ENCODE data around the gene AGPS.

AGPS gene

GRCh38 chr2:177379354-177379753 is 13.2 kb upstream of the AGPS start:
- H3K4me3 ChIP-seq (ENCODE audit: low read length), result no peak overlapping the region
- no peak for DNase-seq (ENCODE audit: low read depth, low spot score)

- DNase-seq (ENCODE audit: low read depth, low spot score), result no peak
- no peak overlapping the region for H3K4me3 ChIP-seq (ENCODE audit: low read length)
These were observed 12.4 kb upstream of the AGPS start for GRCh38 chr2:177380181-177380580.

GRCh38 chr2:177383935-177384334 is 8.6 kb upstream of the AGPS start:
- DNase-seq (ENCODE audit: low read depth, low spot score), result no peak
- H3K4me3 ChIP-seq (ENCODE audit: low read length), result no peak overlapping the region

- H3K4me3 ChIP-seq (ENCODE audit: low read length), result no peak overlapping the region
- no peak for DNase-seq (ENCODE audit: low read depth, low spot score)
These were observed 7.4 kb upstream of the AGPS start for GRCh38 chr2:177385151-177385550.

- no peak for DNase-seq (ENCODE audit: low read depth, low spot score)
- peak overlapping the region; percentile 89 for H3K4me3 ChIP-seq (ENCODE audit: low read length)
These were observed 676 bp upstream of the AGPS start for GRCh38 chr2:177391822-177392372.

- peak; percentile 29 for DNase-seq (ENCODE audit: low read depth, low spot score)
- peak overlapping the region; percentile 89 for H3K4me3 ChIP-seq (ENCODE audit: low read length)
These were observed 706 bp downstream of the AGPS start for GRCh38 chr2:177393203-177393755.

GRCh38 chr2:177393824-177394593 is 1.4 kb downstream of the AGPS start:
- no peak for DNase-seq (ENCODE audit: low read depth, low spot score)
- peak overlapping the region; percentile 89 for H3K4me3 ChIP-seq (ENCODE audit: low read length)

GRCh38 chr2:177394594-177394973 is 2.0 kb downstream of the AGPS start:
- H3K4me3 ChIP-seq (ENCODE audit: low read length), result no peak overlapping the region
- no peak for DNase-seq (ENCODE audit: low read depth, low spot score)

GRCh38 chr2:177395351-177396065 is 2.9 kb downstream of the AGPS start:
- DNase-seq (ENCODE audit: low read depth, low spot score), result no peak
- no peak overlapping the region for H3K4me3 ChIP-seq (ENCODE audit: low read length)

- H3K4me3 ChIP-seq (ENCODE audit: low read length), result no peak overlapping the region
- no peak for DNase-seq (ENCODE audit: low read depth, low spot score)
These were observed 4.3 kb downstream of the AGPS start for GRCh38 chr2:177396703-177397460.

GRCh38 chr2:177397481-177398289 is 5.1 kb downstream of the AGPS start:
- no peak for DNase-seq (ENCODE audit: low read depth, low spot score)
- H3K4me3 ChIP-seq (ENCODE audit: low read length), result no peak overlapping the region

- DNase-seq (ENCODE audit: low read depth, low spot score), result no peak
- no peak overlapping the region for H3K4me3 ChIP-seq (ENCODE audit: low read length)
These were observed 5.7 kb downstream of the AGPS start for GRCh38 chr2:177398290-177398683.

- no peak overlapping the region for H3K4me3 ChIP-seq (ENCODE audit: low read length)
- DNase-seq (ENCODE audit: low read depth, low spot score), result no peak
These were observed 6.2 kb downstream of the AGPS start for GRCh38 chr2:177398791-177399190.

- H3K4me3 ChIP-seq (ENCODE audit: low read length), result no peak overlapping the region
- peak; percentile 15 for DNase-seq (ENCODE audit: low read depth, low spot score)
These were observed 6.8 kb downstream of the AGPS start for GRCh38 chr2:177399376-177399775.

GRCh38 chr2:177400337-177400923 is 7.9 kb downstream of the AGPS start:
- no peak for DNase-seq (ENCODE audit: low read depth, low spot score)
- no peak overlapping the region for H3K4me3 ChIP-seq (ENCODE audit: low read length)

- no peak overlapping the region for H3K4me3 ChIP-seq (ENCODE audit: low read length)
- DNase-seq (ENCODE audit: low read depth, low spot score), result no peak
These were observed 9.5 kb downstream of the AGPS start for GRCh38 chr2:177402096-177402495.

- no peak for DNase-seq (ENCODE audit: low read depth, low spot score)
- H3K4me3 ChIP-seq (ENCODE audit: low read length), result no peak overlapping the region
These were observed 11.3 kb downstream of the AGPS start for GRCh38 chr2:177403838-177404237.

- no peak overlapping the region for H3K4me3 ChIP-seq (ENCODE audit: low read length)
- DNase-seq (ENCODE audit: low read depth, low spot score), result no peak
These were observed 11.7 kb downstream of the AGPS start for GRCh38 chr2:177404243-177404642.

All from Jurkat, Clone E6-1 (cell line).